H1 (cell line): ENCODE measurements around the gene PIGM. TPM values are rescaled to one million over a fixed set of nuclear protein-coding genes. Genes with fewer than 3 reads are reported as not detected.

Experiments
- CTCF ChIA-PET: fragments of 300-600 bp; sonication (Branson Sonifier 250); formaldehyde crosslinking; loops from one replicate; lab custom pipeline; 2021; ENCODE audit not compliant: partially characterized antibody; lab: Charles Lee
- POLR2A ChIA-PET: fragments of 300-600 bp; sonication (Branson Sonifier 250); formaldehyde crosslinking; loops from one replicate; lab custom pipeline; 2021; ENCODE audit warnings: inconsistent platforms; ENCODE audit not compliant: partially characterized antibody; lab: Charles Lee
- DNase-seq, 2 experiments: peaks; one replicate each; pipeline versions ENCODE4 v3.0.0 to v3.0.0-alpha.2; 2010 to 2022; ENCODE audit warnings: low spot score in 2 of 2, low read depth in 1 of 2, mixed read lengths in 1 of 2
- FAIRE-seq: peaks from 2 replicates; lab custom pipeline; 2011; peaks lifted over from hg19 to GRCh38; lab: Jason Lieb, UNC
- H2AFZ ChIP-seq: 2 replicates; pipeline ENCODE4 v1.8.1; 2012; ENCODE audit warnings: low read length, inconsistent platforms
- H2AK5ac ChIP-seq: 2 replicates; pipeline ENCODE4 v1.6.1; 2013; ENCODE audit warnings: low read depth, low read length
- H2BK120ac ChIP-seq: replicated peaks from 2 replicates; pipeline ENCODE3; 2013; ENCODE audit warnings: low read depth, low read length, inconsistent platforms
- H2BK12ac ChIP-seq: 2 replicates; pipeline ENCODE4 v1.6.1; 2013; ENCODE audit warnings: low read depth, low read length
- H2BK15ac ChIP-seq: 2 replicates; pipeline ENCODE4 v1.6.1; 2013; ENCODE audit warnings: low read length
- H2BK20ac ChIP-seq: 2 replicates; pipeline ENCODE4 v1.6.1; 2013; ENCODE audit warnings: low read length
- H2BK5ac ChIP-seq: 2 replicates; pipeline ENCODE4 v1.6.1; 2013; ENCODE audit warnings: low read depth, low read length
- H3K14ac ChIP-seq: 2 replicates; pipeline ENCODE4 v1.6.1; 2013; ENCODE audit warnings: inconsistent platforms; ENCODE audit not compliant: insufficient read length
- H3K18ac ChIP-seq: 2 replicates; pipeline ENCODE4 v1.6.1; 2013; ENCODE audit warnings: low read length; ENCODE audit errors: extremely low read depth
- H3K23ac ChIP-seq: 2 replicates; pipeline ENCODE4 v1.6.1; 2013; ENCODE audit warnings: inconsistent platforms; ENCODE audit not compliant: insufficient read length
- H3K23me2 ChIP-seq: 2 replicates; pipeline ENCODE4 v1.6.1; 2013; ENCODE audit warnings: low read depth, low read length
- H3K27ac ChIP-seq: 2 replicates; pipeline ENCODE4 v1.6.1; 2011; ENCODE audit warnings: low read depth, low read length, inconsistent platforms
- H3K27me3 ChIP-seq, 4 experiments: replicated peaks in 1 of 4; 1 replicate in 1 of 4; 2 replicates in 3 of 4; pipeline versions ENCODE4 v1.6.1 to v1.8.1; 2011 to 2013; ENCODE audit warnings: low read length in 3 of 4, mild to moderate bottlenecking in 3 of 4, inconsistent platforms in 2 of 4, mixed read lengths in 2 of 4, moderate library complexity in 1 of 4; ENCODE audit not compliant: control insufficient read depth in 3 of 4, insufficient read depth in 3 of 4; ENCODE audit errors: extremely low read depth in 1 of 4
- H3K36me3 ChIP-seq, 4 experiments: 2 replicates each; pipeline versions ENCODE4 v1.6.1 to v1.8.1; 2011 to 2013; ENCODE audit warnings: mild to moderate bottlenecking in 4 of 4, low read length in 3 of 4, moderate library complexity in 2 of 4, control low read depth in 1 of 4, inconsistent platforms in 1 of 4; ENCODE audit not compliant: insufficient read depth in 4 of 4, control insufficient read depth in 2 of 4
- H3K4ac ChIP-seq: replicated peaks from 2 replicates; pipeline ENCODE3; 2013; ENCODE audit warnings: low read length, low read depth, mixed read lengths, inconsistent platforms; ENCODE audit not compliant: insufficient read length
- H3K4me1 ChIP-seq, 4 experiments: replicated peaks in 1 of 4; 1 replicate in 1 of 4; 2 replicates in 3 of 4; pipeline versions ENCODE4 v1.6.1 to v1.8.1; 2011 to 2013; ENCODE audit warnings: low read length in 3 of 4, inconsistent platforms in 2 of 4, mixed read lengths in 1 of 4; ENCODE audit not compliant: insufficient read depth in 4 of 4, control insufficient read depth in 3 of 4
- H3K4me2 ChIP-seq, 2 experiments: 2 replicates each; pipeline versions ENCODE4 v1.6.1 to v1.8.1; 2011 to 2013; ENCODE audit warnings: low read depth in 2 of 2, low read length in 2 of 2, control low read depth in 1 of 2, inconsistent platforms in 1 of 2, mild to moderate bottlenecking in 1 of 2; ENCODE audit not compliant: insufficient read depth in 1 of 2
- H3K4me3 ChIP-seq, 4 experiments: fragments of 200-600, 300-600 bp in 1 of 4; sonication (generic), shearing (Covaris generic), sonication (Bioruptor Twin) in 1 of 4; 2 replicates each; pipeline versions ENCODE4 v1.5.1 to v1.8.1; 2011 to 2016; ENCODE audit warnings: low read length in 4 of 4, low read depth in 3 of 4, control low read depth in 2 of 4, inconsistent platforms in 2 of 4, mild to moderate bottlenecking in 2 of 4, mixed read lengths in 1 of 4, moderate library complexity in 1 of 4; ENCODE audit not compliant: insufficient read depth in 2 of 4; ENCODE audit errors: extremely low read depth in 1 of 4
- H3K56ac ChIP-seq: replicated peaks from 2 replicates; pipeline ENCODE3; 2013; ENCODE audit warnings: low read depth, mild to moderate bottlenecking, mixed read lengths, low read length, inconsistent platforms; ENCODE audit not compliant: insufficient read length
- H3K79me1 ChIP-seq: 2 replicates; pipeline ENCODE4 v1.6.1; 2013; ENCODE audit warnings: low read depth, low read length, control low read depth
- H3K79me2 ChIP-seq, 2 experiments: 2 replicates each; pipeline versions ENCODE4 v1.6.1 to v1.8.1; 2012 to 2013; ENCODE audit warnings: low read length in 2 of 2, mild to moderate bottlenecking in 2 of 2, inconsistent platforms in 1 of 2; ENCODE audit not compliant: insufficient read depth in 2 of 2, control insufficient read depth in 1 of 2
- H3K9ac ChIP-seq, 4 experiments: replicated peaks in 1 of 4; 1 replicate in 1 of 4; 2 replicates in 3 of 4; pipeline versions ENCODE4 v1.6.1 to v1.8.1; 2011 to 2013; ENCODE audit warnings: low read depth in 3 of 4, low read length in 3 of 4, control low read depth in 2 of 4, mild to moderate bottlenecking in 2 of 4, moderate library complexity in 2 of 4, inconsistent platforms in 1 of 4; ENCODE audit errors: extremely low read depth in 1 of 4
- H3K9me3 ChIP-seq, 2 experiments: 2 replicates each; pipeline versions ENCODE4 v1.6.1 to v1.8.1; 2012 to 2013; ENCODE audit warnings: mild to moderate bottlenecking in 2 of 2, moderate library complexity in 2 of 2, control low read depth in 1 of 2, inconsistent platforms in 1 of 2, low read depth in 1 of 2, low read length in 1 of 2, mixed read lengths in 1 of 2; ENCODE audit not compliant: insufficient read depth in 2 of 2
- H4K20me1 ChIP-seq, 2 experiments: replicated peaks in 1 of 2; 2 replicates each; pipeline versions ENCODE3 to v1.8.1; 2011 to 2013; ENCODE audit warnings: inconsistent platforms in 2 of 2, low read length in 2 of 2, mild to moderate bottlenecking in 1 of 2; ENCODE audit not compliant: insufficient read depth in 2 of 2, control insufficient read depth in 1 of 2
- H4K5ac ChIP-seq: 2 replicates; pipeline ENCODE4 v1.6.1; 2013; ENCODE audit warnings: low read length, low read depth, mixed read lengths, inconsistent platforms; ENCODE audit not compliant: insufficient read length
- H4K8ac ChIP-seq: 2 replicates; pipeline ENCODE4 v1.8.0; 2013; ENCODE audit warnings: mild to moderate bottlenecking, moderate library complexity, low read length, inconsistent platforms; ENCODE audit not compliant: insufficient read depth; ENCODE audit errors: extremely low read depth
- H4K91ac ChIP-seq: replicated peaks from 2 replicates; pipeline ENCODE3; 2013; ENCODE audit warnings: low read length, mixed read lengths, inconsistent platforms; ENCODE audit not compliant: insufficient read length
- CHD2 ChIP-seq: IDR thresholded peaks from 2 replicates; pipeline ENCODE4 v1.6.1; 2012; ENCODE audit warnings: low read length, improper control_type of control experiment
- EP300 ChIP-seq, 2 experiments: IDR thresholded peaks; 1 replicate in 1 of 2; 2 replicates in 1 of 2; pipeline ENCODE4 v1.6.1; 2011 to 2012; ENCODE audit warnings: low read depth in 2 of 2, low read length in 2 of 2, mild to moderate bottlenecking in 2 of 2, borderline replicate concordance in 1 of 2, inconsistent platforms in 1 of 2, moderate library complexity in 1 of 2
- GTF2F1 ChIP-seq: IDR thresholded peaks from 2 replicates; pipeline ENCODE4 v1.6.1; 2012; ENCODE audit warnings: low read depth, low read length, improper control_type of control experiment, borderline replicate concordance
- JUND ChIP-seq: IDR thresholded peaks from 2 replicates; pipeline ENCODE4 v1.6.1; 2011; ENCODE audit warnings: mild to moderate bottlenecking, improper control_type of control experiment, low read length
- POLR2AphosphoS5 ChIP-seq: IDR thresholded peaks from 2 replicates; pipeline ENCODE4 v1.6.1; 2011; ENCODE audit warnings: low read depth, low read length
- POU5F1 ChIP-seq: IDR thresholded peaks from 2 replicates; pipeline ENCODE4 v1.6.1; 2011; ENCODE audit warnings: low read depth, mild to moderate bottlenecking, low read length, moderate library complexity
- RFX5 ChIP-seq: IDR thresholded peaks from 2 replicates; pipeline ENCODE4 v1.6.1; 2011; ENCODE audit warnings: low read depth, low read length, improper control_type of control experiment, borderline replicate concordance
- SIX5 ChIP-seq: IDR thresholded peaks from 2 replicates; pipeline ENCODE4 v1.6.1; 2011; ENCODE audit warnings: mild to moderate bottlenecking, low read depth, low read length
- USF2 ChIP-seq: IDR thresholded peaks from 2 replicates; pipeline ENCODE4 v1.6.1; 2011; ENCODE audit warnings: low read length, improper control_type of control experiment
- WGBS, 2 experiments: shearing (Covaris generic) in 1 of 2; methylation state at CpG; one replicate each; pipeline versions ENCODE4 v1.1.6 to v1.1.7; 2013 to 2015; ENCODE audit warnings: low lambda C conversion rate in 2 of 2, mixed read lengths in 2 of 2, inconsistent platforms in 1 of 2, low coverage in 1 of 2, missing lambda C conversion rate in 1 of 2; ENCODE audit not compliant: insufficient replicate concordance in 2 of 2, insufficient coverage in 1 of 2, insufficient read length in 1 of 2; ENCODE audit errors: extremely low coverage in 1 of 2, missing lambda C conversion rate in 1 of 2; 5-methylcytosine and 5-hydroxymethylcytosine counted together
- polyA plus RNA-seq, 7 experiments: library from polyadenylated mRNA; depleted of rRNA in 3 of 7; stranded (reverse) in 5 of 7; unstranded in 2 of 7; fragments of >200 nt in 5 of 7; fragments of 200-250 nt in 2 of 7; gene quantifications; 1 replicate in 5 of 7; 2 replicates in 1 of 7; 4 replicates in 1 of 7; pipeline versions ENCODE4 v1.2.1 to v1.2.3, GENCODE V29; 2011 to 2013; ENCODE audit warnings: missing spikeins in 2 of 7, mixed read lengths in 2 of 7
- total RNA-seq: library from RNA; stranded (reverse); fragmentation: NEBNext Ultra II Directional; extraction: Animal tissue kit (Norgen Biotek cat#: 25700); gene quantifications from 2 replicates; pipeline ENCODE4 v1.2.1, GENCODE V29; 2021
- TF ChIP-seq, protein P1 (sequence below), 3 experiments: IDR thresholded peaks; 1 replicate in 2 of 3; 2 replicates in 1 of 3; pipeline versions ENCODE4 v1.5.1 to v1.6.1; 2011; ENCODE audit warnings: low read length in 3 of 3, mild to moderate bottlenecking in 3 of 3, inconsistent platforms in 2 of 3, low read depth in 1 of 3, moderate library complexity in 1 of 3; ENCODE audit not compliant: insufficient read depth in 1 of 3; ENCODE audit errors: control extremely low read depth in 1 of 3

Gene PIGM
- total and polyA plus RNA-seq, 2 of the 8 experiments (the other 6 are each of a cell fraction or from before 2014, with no cell fraction given): 5.4 to 6.0 TPM

- Histone ChIP-seq H3K9ac (no peak overlapping the region), H3K56ac (no peak overlapping the region), H3K27ac (no peak overlapping the region), H2AFZ (no peak overlapping the region), H3K23me2 (no peaks in the 10 kb centered on the region), H4K91ac (no peak overlapping the region), H3K14ac (no peak overlapping the region), H2BK20ac (no peak overlapping the region), H3K23ac (no peak overlapping the region), H2BK12ac (no peak overlapping the region), H4K8ac (no peak overlapping the region), H4K5ac (no peak overlapping the region), H2BK15ac (0 out of 2 replicates have a peak overlapping the region, but pooled peaks have one; percentile 21), H2BK120ac (no peak overlapping the region), H3K79me2 (no peaks in the 10 kb centered on the region), H3K27me3 (no peaks in the 10 kb centered on the region), H3K79me1 (no peaks in the 10 kb centered on the region), H4K20me1 (no peaks in the 10 kb centered on the region), H2AK5ac (no peak overlapping the region), H3K4me3 (no peak overlapping the region), H3K4ac (no peak overlapping the region), H3K4me1 (no peaks in the 10 kb centered on the region), H2BK5ac (no peak overlapping the region), H3K9me3 (no peaks in the 10 kb centered on the region), H3K36me3 (no peaks in the 10 kb centered on the region), H3K18ac (no peak overlapping the region), H3K4me2 (no peak overlapping the region)
- WGBS, 2 experiments: 85% methylated on average over 5 of the region's 5 CpGs; no CpG with 5 or more reads in 1 of the 2 experiments
- FAIRE-seq: no peak
- ChIA-PET CTCF (interaction anchor here (0.9 to 11.8 kb wide), 5 partner anchors 14 to 86 kb away, joined by 3 to 129 read pairs (median 3); no protein-coding TSS in a partner anchor), POLR2A (interaction anchor here (1.6 kb wide), 1 partner anchor 11 kb away, joined by 4 read pairs; the partner anchor contains the start of gene PIGM)
- DNase-seq: no peak
- TF ChIP-seq CHD2 (no peak), POU5F1 (no peak), GTF2F1 (no peak), RFX5 (no peak), POLR2AphosphoS5 (no peak), JUND (no peak), EP300 (IDR thresholded peaks at IDR 0.05; ENCODE audit: borderline replicate concordance in 1 of 2, low read depth in 2 of 2, low read length in 2 of 2) (no peak), SIX5 (no peak), USF2 (no peak)
- TF ChIP-seq, protein P1, sequence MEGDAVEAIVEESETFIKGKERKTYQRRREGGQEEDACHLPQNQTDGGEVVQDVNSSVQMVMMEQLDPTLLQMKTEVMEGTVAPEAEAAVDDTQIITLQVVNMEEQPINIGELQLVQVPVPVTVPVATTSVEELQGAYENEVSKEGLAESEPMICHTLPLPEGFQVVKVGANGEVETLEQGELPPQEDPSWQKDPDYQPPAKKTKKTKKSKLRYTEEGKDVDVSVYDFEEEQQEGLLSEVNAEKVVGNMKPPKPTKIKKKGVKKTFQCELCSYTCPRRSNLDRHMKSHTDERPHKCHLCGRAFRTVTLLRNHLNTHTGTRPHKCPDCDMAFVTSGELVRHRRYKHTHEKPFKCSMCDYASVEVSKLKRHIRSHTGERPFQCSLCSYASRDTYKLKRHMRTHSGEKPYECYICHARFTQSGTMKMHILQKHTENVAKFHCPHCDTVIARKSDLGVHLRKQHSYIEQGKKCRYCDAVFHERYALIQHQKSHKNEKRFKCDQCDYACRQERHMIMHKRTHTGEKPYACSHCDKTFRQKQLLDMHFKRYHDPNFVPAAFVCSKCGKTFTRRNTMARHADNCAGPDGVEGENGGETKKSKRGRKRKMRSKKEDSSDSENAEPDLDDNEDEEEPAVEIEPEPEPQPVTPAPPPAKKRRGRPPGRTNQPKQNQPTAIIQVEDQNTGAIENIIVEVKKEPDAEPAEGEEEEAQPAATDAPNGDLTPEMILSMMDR (IDR thresholded peaks at IDR 0.05; ENCODE audit: control extremely low read depth in 1 of 3, insufficient read depth in 1 of 3, low read depth in 1 of 3, low read length in 3 of 3): no peak
Measured at GRCh38 chr1:160020196-160020595, 11.6 kb downstream of the PIGM start.
